D721Med (cell line): ENCODE results near the gene SPACA7.

ENCODE experiments used
- DNase-seq: peaks from one replicate; pipeline ENCODE4 v3.0.0; 2011; ENCODE audit warnings: low spot score; ENCODE audit not compliant: insufficient read length
- FAIRE-seq: peaks from 2 replicates; lab custom pipeline; 2011; peaks lifted over from hg19 to GRCh38; lab: Jason Lieb, UNC
- TF ChIP-seq, protein P1 (sequence below): IDR thresholded peaks from 2 replicates; pipeline ENCODE4 v1.5.1; 2012; ENCODE audit warnings: mild to moderate bottlenecking, control low read depth; ENCODE audit not compliant: insufficient read depth; ENCODE audit errors: missing control alignments

The SPACA7 gene

DNA sequence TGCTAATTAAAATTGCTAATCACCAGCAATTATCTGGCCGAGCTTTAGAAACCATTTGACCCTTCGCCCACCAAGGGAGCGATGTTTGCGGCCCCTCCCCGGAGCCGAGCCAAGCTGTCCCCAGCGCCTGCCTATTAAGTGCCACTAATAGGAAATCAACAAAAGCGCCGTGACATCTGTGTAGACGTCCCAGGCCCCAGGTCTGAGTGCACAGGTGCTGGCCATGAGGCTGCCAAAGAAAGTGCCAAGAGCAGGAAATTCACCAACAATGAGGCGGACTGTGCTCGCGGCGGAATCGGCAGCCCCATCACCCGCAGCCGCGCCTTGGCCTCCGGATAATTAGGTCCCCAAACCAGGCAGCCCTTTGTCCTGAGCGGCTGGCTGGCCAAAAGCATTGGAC lies 44.5 kb upstream of the SPACA7 start:
- FAIRE-seq, result no peak
- DNase-seq, result no peak
- TF ChIP-seq, protein P1, sequence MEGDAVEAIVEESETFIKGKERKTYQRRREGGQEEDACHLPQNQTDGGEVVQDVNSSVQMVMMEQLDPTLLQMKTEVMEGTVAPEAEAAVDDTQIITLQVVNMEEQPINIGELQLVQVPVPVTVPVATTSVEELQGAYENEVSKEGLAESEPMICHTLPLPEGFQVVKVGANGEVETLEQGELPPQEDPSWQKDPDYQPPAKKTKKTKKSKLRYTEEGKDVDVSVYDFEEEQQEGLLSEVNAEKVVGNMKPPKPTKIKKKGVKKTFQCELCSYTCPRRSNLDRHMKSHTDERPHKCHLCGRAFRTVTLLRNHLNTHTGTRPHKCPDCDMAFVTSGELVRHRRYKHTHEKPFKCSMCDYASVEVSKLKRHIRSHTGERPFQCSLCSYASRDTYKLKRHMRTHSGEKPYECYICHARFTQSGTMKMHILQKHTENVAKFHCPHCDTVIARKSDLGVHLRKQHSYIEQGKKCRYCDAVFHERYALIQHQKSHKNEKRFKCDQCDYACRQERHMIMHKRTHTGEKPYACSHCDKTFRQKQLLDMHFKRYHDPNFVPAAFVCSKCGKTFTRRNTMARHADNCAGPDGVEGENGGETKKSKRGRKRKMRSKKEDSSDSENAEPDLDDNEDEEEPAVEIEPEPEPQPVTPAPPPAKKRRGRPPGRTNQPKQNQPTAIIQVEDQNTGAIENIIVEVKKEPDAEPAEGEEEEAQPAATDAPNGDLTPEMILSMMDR, result no peak

DNA sequence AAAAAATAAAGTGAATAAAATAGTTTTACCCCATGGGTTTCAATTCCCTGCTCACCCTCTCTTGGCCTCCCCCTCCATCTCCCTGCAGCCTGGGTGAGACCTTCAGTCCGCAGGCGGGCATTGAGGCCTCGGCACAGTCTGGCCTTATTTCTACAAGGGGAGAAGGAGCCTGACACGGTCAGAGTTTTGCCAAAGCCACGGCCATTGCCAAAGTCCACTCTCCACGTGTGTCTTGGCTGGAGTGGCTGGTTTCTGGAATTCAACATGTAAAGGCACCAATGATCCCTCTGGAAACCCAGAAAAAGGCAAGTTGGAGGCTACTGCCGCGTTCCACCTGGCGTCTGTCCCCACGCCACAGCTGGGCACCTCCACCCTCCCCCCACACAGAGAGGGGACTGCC lies 43.4 kb upstream of the SPACA7 start:
- DNase-seq (no peak), FAIRE-seq (no peak)
- TF ChIP-seq, protein P1, result no peak

DNA sequence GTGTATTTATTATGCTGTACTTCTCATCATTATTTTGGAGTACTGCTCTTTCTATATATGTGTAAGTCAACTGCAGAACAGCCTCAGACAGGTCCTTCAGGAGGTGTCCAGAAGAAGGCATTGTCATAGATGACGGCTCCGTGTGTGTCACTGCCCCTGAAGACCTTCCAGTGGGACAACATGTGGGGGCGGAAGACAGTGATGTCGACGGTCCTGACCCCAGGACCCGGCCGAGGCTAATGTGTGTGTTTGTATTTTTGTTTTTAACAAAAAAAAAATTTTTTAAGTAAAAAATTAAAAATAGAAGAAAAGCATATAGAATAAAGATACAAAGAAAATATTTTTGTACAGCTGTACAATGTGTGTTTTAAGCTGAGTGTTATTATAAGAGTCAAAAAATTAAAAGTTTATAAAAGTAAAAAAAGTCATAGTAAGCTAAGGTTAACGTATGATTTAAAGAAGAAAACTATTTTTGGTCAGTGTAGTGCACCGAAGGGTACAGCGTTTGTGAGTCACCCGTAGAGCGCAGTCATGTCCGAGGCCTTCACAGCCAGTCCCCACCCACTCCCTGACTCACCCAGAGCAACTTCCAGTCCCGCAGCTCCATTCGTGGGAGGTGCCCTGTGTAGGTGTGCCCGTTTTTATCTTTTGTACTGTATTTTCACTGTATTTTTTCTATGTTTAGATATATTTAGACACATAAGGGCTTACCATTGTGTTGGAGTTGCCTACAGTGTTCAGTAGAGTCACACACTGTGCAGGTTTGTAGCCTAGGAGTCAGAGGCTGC lies 42.2 kb upstream of the SPACA7 start:
- TF ChIP-seq, protein P1, result no peak
- no peak for DNase-seq
- no peak for FAIRE-seq

DNA sequence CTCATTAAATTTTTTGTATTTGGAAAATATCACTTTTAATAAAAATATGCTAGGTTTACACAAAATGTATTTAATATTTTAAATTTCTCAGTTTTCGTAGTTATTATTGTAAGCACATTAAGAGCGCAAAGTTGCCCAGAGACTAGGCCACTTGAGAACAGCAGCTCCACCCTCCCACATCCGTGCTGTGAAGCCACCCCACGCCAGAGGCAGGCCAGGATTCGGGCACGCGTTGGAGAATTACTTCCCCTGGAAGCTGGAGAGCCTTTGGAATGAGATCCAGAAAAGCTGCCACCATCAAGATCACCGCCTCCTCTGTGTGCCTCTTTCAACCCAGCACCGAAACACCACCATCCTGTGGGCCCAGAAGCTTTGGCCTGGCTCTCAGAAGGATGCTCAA lies 41.0 kb upstream of the SPACA7 start:
- DNase-seq, result no peak
- FAIRE-seq, result no peak
- TF ChIP-seq, protein P1, result no peak

DNA sequence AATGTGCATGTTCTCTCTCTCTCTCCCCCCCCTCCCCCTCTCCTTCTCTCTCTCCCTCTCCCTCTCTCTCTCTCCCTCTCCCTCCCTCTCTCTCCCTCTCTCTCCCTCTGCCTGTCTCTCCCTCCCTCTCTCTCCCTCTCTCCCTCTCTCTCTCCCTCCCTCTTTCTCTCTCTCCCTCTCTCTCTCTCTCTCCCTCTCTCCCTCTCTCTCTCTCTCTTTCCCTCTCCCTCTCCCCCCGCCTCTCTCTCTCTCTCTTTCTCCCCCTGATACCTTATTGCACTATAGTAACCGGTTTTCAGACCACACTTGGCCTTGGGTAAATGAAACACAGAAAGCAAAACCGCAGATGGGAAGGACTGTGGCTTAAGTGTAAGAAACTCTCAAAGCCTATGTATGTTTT lies 34.7 kb upstream of the SPACA7 start:
- DNase-seq (no peak), FAIRE-seq (no peak)
- TF ChIP-seq, protein P1, result no peak

DNA sequence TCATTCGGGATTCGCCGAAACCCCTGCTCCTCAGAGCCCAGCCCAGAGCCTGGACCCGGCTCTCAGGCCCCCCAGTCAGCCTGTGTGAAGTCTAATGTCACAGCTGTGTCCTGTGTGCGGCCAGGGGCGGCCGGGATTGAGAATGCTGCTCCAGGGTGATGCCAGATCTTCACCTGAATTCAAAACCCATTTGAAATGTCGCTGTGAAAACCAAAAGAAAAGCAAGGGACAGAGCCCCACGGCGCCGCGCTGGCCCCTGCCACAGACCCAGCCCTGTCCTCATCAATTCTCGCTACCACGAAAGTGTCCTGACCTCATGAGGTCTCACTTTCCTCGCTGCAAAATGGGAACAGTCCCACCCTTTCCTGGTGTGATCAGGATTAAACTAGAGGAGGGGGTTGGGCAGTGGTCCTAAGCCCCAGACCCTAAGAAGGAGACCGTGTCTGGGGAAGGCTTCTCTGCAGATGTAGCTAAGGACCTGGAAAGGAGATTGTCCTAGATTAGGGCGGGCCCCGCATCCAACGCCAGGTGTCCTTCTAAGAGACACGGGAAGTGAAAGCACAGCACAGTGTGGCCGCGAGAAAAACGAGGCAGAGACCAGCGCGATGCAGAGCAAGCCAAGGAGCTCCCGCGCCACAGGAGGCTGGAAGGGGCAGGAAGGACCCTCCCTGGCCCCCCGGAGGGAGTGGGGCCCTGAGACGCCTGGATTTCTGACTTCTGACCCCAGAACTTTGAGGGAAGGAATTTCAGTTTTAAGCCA lies 34.0 kb upstream of the SPACA7 start:
- no peak for DNase-seq
- no peak for FAIRE-seq
- TF ChIP-seq, protein P1, result no peak

DNA sequence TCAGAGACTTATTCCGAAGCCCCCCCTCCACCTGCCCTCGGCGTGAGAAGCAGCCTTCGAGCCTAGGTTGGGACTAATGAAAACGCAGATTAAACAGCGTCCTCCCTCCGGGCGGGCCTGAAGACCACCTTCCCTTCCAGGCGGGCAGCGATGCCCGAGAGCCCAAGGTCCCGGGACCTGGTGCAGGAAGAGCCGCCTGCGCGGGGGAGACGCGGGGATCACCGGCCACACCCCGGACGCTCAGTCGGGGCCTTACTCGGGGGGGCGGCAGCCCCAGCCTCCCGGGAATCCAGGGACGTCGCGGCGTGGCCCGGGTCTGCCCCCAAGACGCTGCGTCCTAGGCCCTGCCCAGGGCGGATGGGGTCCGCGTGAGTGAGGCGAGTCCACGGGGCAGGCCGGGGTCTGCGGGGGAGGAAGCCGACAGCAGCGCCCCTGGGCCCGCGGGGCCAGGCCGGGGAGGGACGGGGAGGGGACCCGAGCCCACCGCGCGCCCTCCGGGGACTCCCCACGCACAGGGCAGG lies 33.3 kb upstream of the SPACA7 start:
- TF ChIP-seq, protein P1, result no peak
- FAIRE-seq, result no peak
- no peak for DNase-seq
